Measurements from ENCODE around the gene RTBDN. TPM values are rescaled to one million over a fixed set of nuclear protein-coding genes. Genes with fewer than 3 reads are reported as not detected.

RTBDN gene
- total RNA-seq, 1 donor from 2014 or later = not detected

Other genes starting within 250 kb of the RTBDN start
- gene ZNF490, start 223.8 kb downstream of the RTBDN start, total RNA-seq = 1.2 and 2.0 TPM in 2 replicates
- gene ZNF791, start 223.7 kb downstream of the RTBDN start, total RNA-seq = 4.1 and 5.5 TPM in 2 replicates
- gene MAN2B1, start 167.8 kb downstream of the RTBDN start, total RNA-seq = 41.7 and 64.2 TPM in 2 replicates
- 3.6 and 10.8 TPM in 2 replicates for gene WDR83, start 167.8 kb downstream of the RTBDN start, total RNA-seq
- gene DHPS, start 152.7 kb downstream of the RTBDN start, total RNA-seq = 108 and 134 TPM in 2 replicates
- gene GNG14, start 146.6 kb downstream of the RTBDN start, total RNA-seq = not detected in 2 replicates
- gene FBXW9, start 137.9 kb downstream of the RTBDN start, total RNA-seq = 18.5 and 21.3 TPM in 2 replicates
- gene TNPO2, start 110.6 kb downstream of the RTBDN start, total RNA-seq = 21.9 and 33.3 TPM in 2 replicates
- 430 and 635 TPM in 2 replicates for gene TRIR, start 99.9 kb downstream of the RTBDN start, total RNA-seq
- 86.6 and 151 TPM in 2 replicates for gene GET3, start 97.1 kb downstream of the RTBDN start, total RNA-seq
- gene BEST2, start 82.8 kb downstream of the RTBDN start, total RNA-seq = not detected in 2 replicates
- gene HOOK2, start 59.0 kb downstream of the RTBDN start, total RNA-seq = 12.3 and 26.3 TPM in 2 replicates
- 127 and 251 TPM in 2 replicates for gene JUNB, start 43.1 kb downstream of the RTBDN start, total RNA-seq
- 463 and 571 TPM in 2 replicates for gene PRDX2, start 32.8 kb downstream of the RTBDN start, total RNA-seq
- gene THSD8, start 32.5 kb downstream of the RTBDN start, total RNA-seq = not detected in 2 replicates
- gene RNASEH2A, start 28.0 kb downstream of the RTBDN start, total RNA-seq = 49.6 and 62.7 TPM in 2 replicates
- 0.22 and 1.5 TPM in 2 replicates for gene MAST1, start 3.9 kb upstream of the RTBDN start, total RNA-seq
- 21.0 and 24.0 TPM in 2 replicates for gene DNASE2, start 46.9 kb upstream of the RTBDN start, total RNA-seq
- 0.51 TPM in 1 of 2 replicates, not detected in the other for gene KLF1, start 52.6 kb upstream of the RTBDN start, total RNA-seq
- 43.4 and 49.1 TPM in 2 replicates for gene GCDH, start 56.6 kb upstream of the RTBDN start, total RNA-seq
- 0.22 and 1.3 TPM in 2 replicates for gene SYCE2, start 84.7 kb upstream of the RTBDN start, total RNA-seq
- gene FARSA, start 99.1 kb upstream of the RTBDN start, total RNA-seq = 89.1 and 101 TPM in 2 replicates
- 1,613 and 1,812 TPM in 2 replicates for gene CALR, start 104.0 kb upstream of the RTBDN start, total RNA-seq
- gene RAD23A, start 111.3 kb upstream of the RTBDN start, total RNA-seq = 108 and 129 TPM in 2 replicates
- 87.2 and 105 TPM in 2 replicates for gene GADD45GIP1, start 122.6 kb upstream of the RTBDN start, total RNA-seq
- gene DAND5, start 135.0 kb upstream of the RTBDN start, total RNA-seq = 0.06 and 0.07 TPM in 2 replicates
- 1.7 TPM in 1 of 2 replicates, not detected in the other for gene NFIX, start 160.9 kb upstream of the RTBDN start, total RNA-seq